Heart right ventricle (tissue), 16 donors: ENCODE data around the gene ZNF532. TPM values are rescaled to one million over a fixed set of nuclear protein-coding genes. Genes with fewer than 3 reads are reported as not detected.

ENCODE experiments used
- ATAC-seq, 8 donors: fragments of 200-7000 bp; cut with Tn5 transposase; one replicate each; pipeline ENCODE4 v1.9.1; 2020; ENCODE audit warnings: mild to moderate bottlenecking in 8 of 8, moderate library complexity in 8 of 8, moderate number of reproducible peaks in 1 of 8
- DNase-seq, 2 donors: peaks; one replicate each; pipeline ENCODE4 v3.0.0-alpha.2; 2020
- H3K27ac ChIP-seq, 10 donors: fragments of 200-600 bp; sonication (generic) in 2 of 10; one replicate each; pipeline versions ENCODE4 v1.5.0 to v1.8.0; 2020 to 2022; ENCODE audit warnings: mild to moderate bottlenecking in 3 of 10
- H3K27me3 ChIP-seq, 7 donors: fragments of 200-600 bp; one replicate each; pipeline ENCODE4 v1.8.0; 2021 to 2022; ENCODE audit warnings: mild to moderate bottlenecking in 2 of 7
- H3K36me3 ChIP-seq, 9 donors: fragments of 200-600 bp; sonication (generic) in 1 of 9; one replicate each; pipeline versions ENCODE4 v1.5.0 to v1.8.0; 2020 to 2022; ENCODE audit warnings: mild to moderate bottlenecking in 2 of 9
- H3K4me1 ChIP-seq, 9 donors: fragments of 200-600 bp; sonication (generic) in 1 of 9; one replicate each; pipeline versions ENCODE4 v1.5.0 to v1.8.0; 2020 to 2022; ENCODE audit warnings: mild to moderate bottlenecking in 4 of 9
- H3K4me3 ChIP-seq, 10 donors: fragments of 200-600 bp; sonication (generic) in 2 of 10; one replicate each; pipeline versions ENCODE4 v1.5.0 to v1.8.0; 2020 to 2022; ENCODE audit warnings: mild to moderate bottlenecking in 7 of 10, moderate library complexity in 2 of 10
- H3K9me3 ChIP-seq, 11 donors: fragments of 200-600 bp in 10 of 11; sonication (generic) in 2 of 11; one replicate each; pipeline versions ENCODE4 v1.5.0 to v1.8.0; 2013 to 2022; ENCODE audit warnings: mild to moderate bottlenecking in 2 of 11, control low read depth in 1 of 11, moderate library complexity in 1 of 11
- whole genome bisulfite sequencing, 2 donors: extraction: QIAGEN DNeasy Blood & Tissue Kit; methylation state at CpG; one replicate each; pipeline ENCODE4 v1.1.7; 2013; ENCODE audit warnings: inconsistent platforms in 1 of 2; 5-methylcytosine and 5-hydroxymethylcytosine counted together
- intact Hi-C, 10 donors: fragments of 100-400 bp; cut with DNase I; formaldehyde crosslinking; loops; one replicate each; pipeline versions ENCODE4 v1.11.1 to v1.14.2; 2022
- polyA plus RNA-seq, 2 donors: library from polyadenylated mRNA; stranded (reverse); fragments of 200-250 nt; gene quantifications; one replicate each; pipeline ENCODE4 v1.2.3, GENCODE V29; 2013
- total RNA-seq, 10 donors: library from RNA; stranded (reverse); fragmentation: NEBNext Ultra II Directional in 3 of 10; extraction: Animal tissue kit (Norgen Biotek cat#: 25700) in 3 of 10; gene quantifications; one replicate each; pipeline versions ENCODE4 v1.2.1 to v1.2.4, GENCODE V29; 2021 to 2023
- TF ChIP-seq, protein P1 (sequence below), 9 donors: fragments of 200-600 bp; sonication (generic) in 2 of 9; IDR thresholded peaks; one replicate each; pipeline versions ENCODE4 v1.5.0 to v1.8.0; 2021 to 2022; ENCODE audit warnings: antibody characterized with exemption in 9 of 9, mild to moderate bottlenecking in 5 of 9, moderate library complexity in 1 of 9
- donor health status: Arrhythmogenic right ventricular cardiomyopathy.
- donor health status: ischemic (EF 13 %, LVEDD 7.1; RV severe dilation, severe dysfunction).
- donor health status: healthy with polysubstance abuse.
- donor health status: DM: no; HTN: yes; CAD: no.
- donor health status: DM: no; HTN: no; CAD: no.
- donor health status: ischemic (EF 25% LVEDD 6.9; RV normal size, moderate dysfunction).
- donor health status: ischemic (EF 25% LVEDD 5.7; RV mildly dilated, moderate dysfunction).
- donor health status: healthy.
- donor health status: DM: yes; HTN: yes; CAD: no.
- donor health status: Ischemic cardiomyopathy.
- donor health status: ischemic (EF 35%, LVEDD 5.7; RV mildly dilated, moderate dysfunction).
- donor health status: nonischemic (EF 11% LVEDD 7.7; RV severe dilation, severe dysfunction).
- donor health status: DM: yes; HTN: yes; CAD: no.
- donor health status: PGD.
- donor health status: ischemic (EF 29% LVEDD 5.4; RV normal size, mild dysfunction).
- donor health status: nonischemic (EF 23%, LVEDD 6.1; RV moderate dilation, normal function).

ZNF532 gene
- total and polyA plus RNA-seq, 12 donors, result 13.8 to 71.4 (median 64.6) TPM

- DNase-seq (peak; percentile 63 to 72), ATAC-seq (peak; percentile 64 to 90 (median 86))
- intact Hi-C loops, result no loop called here
- no peaks in the 10 kb centered on the region for H3K9me3 ChIP-seq
- WGBS, 2 donors, result 35 to 58% methylated on average over 10 of the region's 10 CpGs
- peak overlapping the region; percentile 48 to 93 (median 76) for H3K27ac ChIP-seq
- H3K4me1 ChIP-seq, result peaks cover 4 to 61% (median 44%) of the 10 kb centered on the region in 9 donors
- TF ChIP-seq, protein P1, sequence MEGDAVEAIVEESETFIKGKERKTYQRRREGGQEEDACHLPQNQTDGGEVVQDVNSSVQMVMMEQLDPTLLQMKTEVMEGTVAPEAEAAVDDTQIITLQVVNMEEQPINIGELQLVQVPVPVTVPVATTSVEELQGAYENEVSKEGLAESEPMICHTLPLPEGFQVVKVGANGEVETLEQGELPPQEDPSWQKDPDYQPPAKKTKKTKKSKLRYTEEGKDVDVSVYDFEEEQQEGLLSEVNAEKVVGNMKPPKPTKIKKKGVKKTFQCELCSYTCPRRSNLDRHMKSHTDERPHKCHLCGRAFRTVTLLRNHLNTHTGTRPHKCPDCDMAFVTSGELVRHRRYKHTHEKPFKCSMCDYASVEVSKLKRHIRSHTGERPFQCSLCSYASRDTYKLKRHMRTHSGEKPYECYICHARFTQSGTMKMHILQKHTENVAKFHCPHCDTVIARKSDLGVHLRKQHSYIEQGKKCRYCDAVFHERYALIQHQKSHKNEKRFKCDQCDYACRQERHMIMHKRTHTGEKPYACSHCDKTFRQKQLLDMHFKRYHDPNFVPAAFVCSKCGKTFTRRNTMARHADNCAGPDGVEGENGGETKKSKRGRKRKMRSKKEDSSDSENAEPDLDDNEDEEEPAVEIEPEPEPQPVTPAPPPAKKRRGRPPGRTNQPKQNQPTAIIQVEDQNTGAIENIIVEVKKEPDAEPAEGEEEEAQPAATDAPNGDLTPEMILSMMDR (IDR thresholded peaks at IDR 0.05), result no peak
- H3K36me3 ChIP-seq, result peaks cover 0 to 59% (median 0%) of the 10 kb centered on the region in 9 donors
- H3K4me3 ChIP-seq, result peak overlapping the region in 6 of 10 donors; percentile 1 to 31 (median 20)
- no peaks in the 10 kb centered on the region for H3K27me3 ChIP-seq
Measured at GRCh38 chr18:58887613-58887963, 22.9 kb downstream of the ZNF532 start.

DNA sequence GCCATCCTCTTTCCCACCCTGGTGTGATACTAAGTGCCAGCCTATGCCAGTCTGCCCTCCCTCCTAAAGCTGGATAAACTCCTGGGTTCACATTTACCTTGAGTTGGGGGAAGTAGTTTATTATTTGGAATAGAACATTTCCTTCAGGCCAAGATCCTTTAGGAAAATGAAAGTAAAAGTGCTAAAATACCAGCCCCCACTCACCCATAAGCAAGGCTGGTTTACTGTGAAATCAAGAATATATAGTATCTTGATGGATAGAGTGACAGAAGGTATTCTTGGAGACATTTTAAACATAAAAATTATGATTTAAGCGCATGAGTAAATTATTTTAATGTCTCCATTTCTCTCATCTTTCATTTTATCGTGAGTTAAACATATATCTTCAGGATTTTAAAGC, 27.1 kb downstream of the ZNF532 start:
- peaks cover 0 to 29% (median 0%) of the 10 kb centered on the region in 9 donors for H3K36me3 ChIP-seq
- H3K9me3 ChIP-seq, result no peaks in the 10 kb centered on the region
- ATAC-seq (no peak), DNase-seq (no peak)
- peak overlapping the region in 5 of 10 donors; percentile 9 to 28 (median 23) for H3K4me3 ChIP-seq
- H3K27me3 ChIP-seq, result no peaks in the 10 kb centered on the region
- H3K4me1 ChIP-seq, result peaks cover 8 to 81% (median 62%) of the 10 kb centered on the region in 9 donors
- H3K27ac ChIP-seq, result peak overlapping the region in 9 of 10 donors; percentile 8 to 78 (median 57)
- WGBS, 2 donors, result 83 to 88% methylated on average over 2 of the region's 2 CpGs
- intact Hi-C loops, result no loop called here
- TF ChIP-seq, protein P1 (IDR thresholded peaks at IDR 0.05), result no peak

DNA sequence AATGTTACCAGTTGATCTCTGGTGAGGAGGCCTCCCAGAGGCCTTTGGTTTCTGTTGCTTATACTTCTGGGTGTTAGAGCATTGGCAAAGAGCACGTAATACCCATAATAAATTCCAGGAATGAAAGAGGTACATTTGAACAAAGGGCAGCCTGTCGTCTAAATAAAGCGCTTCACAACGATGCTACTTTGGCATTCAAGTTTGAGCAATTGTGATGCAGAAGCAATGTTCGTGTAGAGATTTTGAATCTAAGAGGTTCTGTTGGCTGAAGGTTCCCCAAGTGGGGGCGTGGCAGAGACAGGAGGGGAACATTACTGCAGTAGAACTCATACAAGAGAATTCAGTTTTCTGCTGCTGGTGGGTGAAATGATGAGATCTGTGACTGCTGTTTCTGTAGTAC, 27.8 kb downstream of the ZNF532 start:
- Histone ChIP-seq H3K27ac (peak overlapping the region in 6 of 10 donors; percentile 8 to 78 (median 70)), H3K27me3 (no peaks in the 10 kb centered on the region), H3K4me1 (peaks cover 8 to 78% (median 56%) of the 10 kb centered on the region in 9 donors), H3K9me3 (no peaks in the 10 kb centered on the region), H3K4me3 (peak overlapping the region in 1 of 10 donors; percentile 28), H3K36me3 (peaks cover 0 to 28% (median 0%) of the 10 kb centered on the region in 9 donors)
- DNase-seq (no peak), ATAC-seq (peak in 1 of 8 donors; percentile 41)
- TF ChIP-seq, protein P1 (IDR thresholded peaks at IDR 0.05), result no peak
- intact Hi-C loops, result no loop called here
- WGBS, 2 donors, result 63 to 70% methylated on average over 6 of the region's 6 CpGs

DNA sequence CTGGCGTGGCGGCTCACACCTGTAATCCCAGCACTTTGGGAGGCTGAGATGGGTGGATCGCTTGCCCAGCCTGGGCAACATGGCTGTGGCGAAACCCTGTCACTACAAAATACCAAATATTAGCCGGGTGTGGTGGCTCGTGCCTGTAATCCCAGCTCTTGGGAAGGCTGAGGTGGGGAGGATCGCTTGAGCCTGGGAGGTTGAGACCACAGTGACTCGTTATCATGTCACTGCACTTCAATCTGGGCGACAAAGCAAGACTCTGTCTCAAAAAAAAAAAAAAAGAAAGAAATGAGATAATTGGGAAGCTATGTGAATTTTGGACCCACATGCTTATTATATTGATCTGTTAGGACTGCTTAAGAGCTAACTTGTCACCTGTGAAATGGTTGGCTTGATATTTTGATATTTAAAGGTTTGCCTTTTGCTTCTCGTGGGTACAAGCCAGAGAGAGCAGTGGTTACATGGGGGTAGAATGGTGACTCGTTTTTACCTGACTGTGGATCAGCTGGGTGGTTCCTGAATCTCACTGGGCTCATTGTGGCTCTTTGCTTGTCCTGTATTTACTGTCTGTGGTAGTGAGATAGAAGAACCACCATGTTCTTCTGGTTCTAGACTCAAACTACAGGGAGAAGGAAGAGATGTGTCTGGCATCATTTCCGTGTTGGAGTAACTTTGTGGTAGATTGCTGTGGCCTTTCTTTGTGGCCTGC, 28.9 kb downstream of the ZNF532 start:
- WGBS, 2 donors, result 94 to 97% methylated on average over 12 of the region's 12 CpGs
- H3K4me3 ChIP-seq, result no peak overlapping the region
- H3K9me3 ChIP-seq, result no peaks in the 10 kb centered on the region
- no peaks in the 10 kb centered on the region for H3K27me3 ChIP-seq
- peaks cover 0 to 36% (median 0%) of the 10 kb centered on the region in 9 donors for H3K36me3 ChIP-seq
- TF ChIP-seq, protein P1 (IDR thresholded peaks at IDR 0.05), result no peak
- peak overlapping the region in 1 of 10 donors; percentile 78 for H3K27ac ChIP-seq
- intact Hi-C loops, result no loop called here
- H3K4me1 ChIP-seq, result peaks cover 5 to 79% (median 46%) of the 10 kb centered on the region in 9 donors
- ATAC-seq (no peak), DNase-seq (no peak)
